Measurements from ENCODE around the gene ARHGAP27. TPM values are rescaled to one million over a fixed set of nuclear protein-coding genes. Genes with fewer than 3 reads are reported as not detected.
A peak's percentile ranks its signal among the peaks of the same experiment; 100 is the strongest.

The ARHGAP27 gene
- total and polyA plus RNA-seq, 11 donors: 16.3 to 39.4 (median 25.3) TPM

GRCh38 chr17:45436625-45437464, 4.2 kb upstream of the ARHGAP27 start:
- H3K4me3 ChIP-seq: no peak overlapping the region
- intact Hi-C loops (cut with DNase I): no loop called here
- 92 to 98% (median 93%) methylated on average over 20 to 23 of the region's 23 CpGs for WGBS, 4 donors
- peaks cover 0 to 20% (median 9%) of the 10 kb centered on the region in 12 donors for H3K4me1 ChIP-seq
- DNase-seq (no peak), ATAC-seq (peak in 1 of 4 donors; percentile 4)
- H3K9me3 ChIP-seq: no peaks in the 10 kb centered on the region
- H3K36me3 ChIP-seq: peaks cover 0 to 51% (median 40%) of the 10 kb centered on the region in 9 donors
- peaks cover 0 to 7% (median 0%) of the 10 kb centered on the region in 9 donors for H3K27me3 ChIP-seq
- H3K27ac ChIP-seq: no peak overlapping the region
- TF ChIP-seq CTCF (IDR thresholded peaks at IDR 0.05): no peak
- no peak for TF ChIP-seq POLR2A (IDR thresholded peaks at IDR 0.05)

GRCh38 chr17:45436161-45436560, 3.5 kb upstream of the ARHGAP27 start:
- ATAC-seq: no peak
- no peak for DNase-seq
- Histone ChIP-seq H3K27me3 (peaks cover 0 to 14% (median 4%) of the 10 kb centered on the region in 9 donors), H3K36me3 (peaks cover 0 to 51% (median 40%) of the 10 kb centered on the region in 9 donors), H3K4me3 (no peak overlapping the region), H3K27ac (no peak overlapping the region), H3K9me3 (no peaks in the 10 kb centered on the region), H3K4me1 (peaks cover 0 to 24% (median 14%) of the 10 kb centered on the region in 12 donors)
- TF ChIP-seq CTCF (IDR thresholded peaks at IDR 0.05) (no peak), POLR2A (IDR thresholded peaks at IDR 0.05) (no peak)
- 93 to 97% (median 96%) methylated on average over 8 to 10 of the region's 10 CpGs for WGBS, 4 donors
- intact Hi-C loops (cut with DNase I): no loop called here

GRCh38 chr17:45435481-45435880, 2.8 kb upstream of the ARHGAP27 start:
- Histone ChIP-seq H3K27ac (no peak overlapping the region), H3K36me3 (peaks cover 0 to 50% (median 40%) of the 10 kb centered on the region in 9 donors), H3K9me3 (no peaks in the 10 kb centered on the region), H3K4me3 (no peak overlapping the region), H3K27me3 (peaks cover under 1 to 21% (median 10%) of the 10 kb centered on the region in 9 donors), H3K4me1 (peaks cover 0 to 31% (median 20%) of the 10 kb centered on the region in 12 donors)
- no peak for ATAC-seq
- DNase-seq: no peak
- TF ChIP-seq CTCF (IDR thresholded peaks at IDR 0.05) (no peak), POLR2A (IDR thresholded peaks at IDR 0.05) (no peak)
- intact Hi-C loops (cut with DNase I): no loop called here
- whole genome bisulfite sequencing, 4 donors: 77 to 85% (median 84%) methylated on average over 5 of the region's 5 CpGs

GRCh38 chr17:45433159-45433535, 477 bp upstream of the ARHGAP27 start:
- DNase-seq (no peak), ATAC-seq (no peak)
- Histone ChIP-seq H3K9me3 (no peaks in the 10 kb centered on the region), H3K27ac (peak overlapping the region; percentile 31 to 91 (median 86)), H3K36me3 (peaks cover 0 to 31% (median 22%) of the 10 kb centered on the region in 9 donors), H3K4me3 (peak overlapping the region; percentile 45 to 83 (median 67)), H3K4me1 (peaks cover 0 to 54% (median 30%) of the 10 kb centered on the region in 12 donors), H3K27me3 (peaks cover 10 to 38% (median 23%) of the 10 kb centered on the region in 9 donors)
- 55 to 72% (median 68%) methylated on average over 2 to 4 of the region's 4 CpGs for WGBS, 4 donors
- no peak for TF ChIP-seq CTCF (IDR thresholded peaks at IDR 0.05)
- TF ChIP-seq POLR2A (IDR thresholded peaks at IDR 0.05): no peak
- intact Hi-C loops (cut with DNase I): loop anchor here in 1 of 10 donors (5.0 kb wide), 1 partner anchor 54 kb away; no protein-coding TSS in a partner anchor
